HG02759 (cell line): ENCODE results near the gene RALGAPA1.

Experiments
- ATAC-seq: cut with Tn5 transposase; IDR thresholded peaks from one replicate; pipeline ENCODE4 v1.9.1; 2021; ENCODE audit warnings: mild to moderate bottlenecking, moderate library complexity; ENCODE audit not compliant: unreplicated experiment

RALGAPA1 gene

GRCh38 chr14:35503646-35504045 is 305.4 kb downstream of the RALGAPA1 start:
- no peak for ATAC-seq

DNA sequence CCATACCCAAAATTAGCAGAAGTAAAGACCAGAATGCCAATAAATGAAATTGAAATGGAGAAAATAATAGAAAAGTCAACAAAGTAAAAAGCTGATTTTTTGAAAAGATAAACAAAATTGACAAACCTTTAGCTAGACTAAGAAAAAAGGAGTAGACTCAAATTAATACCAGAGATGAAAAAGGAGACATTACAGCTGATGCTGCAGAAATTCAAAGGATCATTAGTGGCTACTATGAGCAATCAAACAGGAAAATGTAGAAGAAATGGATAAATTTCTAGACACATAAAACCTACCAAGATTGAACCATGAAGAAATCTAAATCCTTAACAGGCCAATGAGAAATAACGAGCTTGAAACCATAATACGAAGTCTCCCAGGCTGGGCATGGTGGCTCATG is 309.9 kb downstream of the RALGAPA1 start:
- ATAC-seq: no peak

GRCh38 chr14:35495278-35495677 is 313.8 kb downstream of the RALGAPA1 start:
- ATAC-seq: no peak

DNA sequence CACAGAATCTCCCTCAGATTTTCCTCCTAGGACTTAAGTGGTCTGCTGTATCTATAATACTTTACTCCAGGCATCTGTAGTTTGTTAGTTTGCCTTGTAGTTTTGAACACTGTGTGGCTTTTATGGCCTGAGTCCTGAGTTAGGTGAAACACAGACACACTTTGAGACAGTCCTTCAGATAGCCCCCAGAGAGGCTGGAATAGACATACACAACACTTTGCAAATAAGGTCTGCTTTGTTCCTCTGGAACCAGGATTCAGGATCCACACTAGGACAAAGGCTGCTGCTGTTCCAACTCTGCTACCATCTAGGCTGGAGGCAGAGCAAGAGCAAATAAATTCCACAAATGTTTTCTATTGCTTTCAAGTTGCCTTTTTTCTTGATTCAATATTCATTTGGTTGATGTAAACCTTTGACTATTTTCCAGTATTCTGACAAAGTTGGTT is 316.5 kb downstream of the RALGAPA1 start:
- no peak for ATAC-seq
